GM19035 (cell line): ENCODE data around the gene MFSD11.
"Not testable (repeated sequence)": the region's sequence is repeated elsewhere in the genome, so short reads cannot be mapped to it uniquely, and the experiment has no call there.

Source experiments
- ATAC-seq: cut with Tn5 transposase; IDR thresholded peaks from one replicate; pipeline ENCODE4 v1.9.1; 2021; ENCODE audit not compliant: unreplicated experiment

The MFSD11 gene

DNA sequence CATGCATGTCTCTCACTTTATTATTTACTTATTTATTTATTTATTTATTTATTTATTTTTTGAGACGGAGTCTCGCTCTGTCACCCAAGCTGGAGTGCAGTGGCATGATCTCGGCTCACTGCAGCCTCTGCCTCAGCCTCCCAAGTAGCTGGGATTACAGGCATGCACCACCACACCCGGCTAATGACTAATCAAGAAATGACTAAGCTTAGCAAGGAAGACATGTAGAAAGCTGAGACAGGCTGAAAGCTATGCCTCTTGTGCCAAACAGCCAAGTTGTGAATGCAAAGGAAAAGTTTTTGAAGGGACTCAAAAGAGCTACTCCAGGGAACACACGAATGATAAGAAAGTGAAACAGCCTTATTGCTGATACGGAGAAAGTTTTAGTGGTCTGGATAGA, 7.9 kb downstream of the MFSD11 start:
- not testable (repeated sequence) for ATAC-seq

DNA sequence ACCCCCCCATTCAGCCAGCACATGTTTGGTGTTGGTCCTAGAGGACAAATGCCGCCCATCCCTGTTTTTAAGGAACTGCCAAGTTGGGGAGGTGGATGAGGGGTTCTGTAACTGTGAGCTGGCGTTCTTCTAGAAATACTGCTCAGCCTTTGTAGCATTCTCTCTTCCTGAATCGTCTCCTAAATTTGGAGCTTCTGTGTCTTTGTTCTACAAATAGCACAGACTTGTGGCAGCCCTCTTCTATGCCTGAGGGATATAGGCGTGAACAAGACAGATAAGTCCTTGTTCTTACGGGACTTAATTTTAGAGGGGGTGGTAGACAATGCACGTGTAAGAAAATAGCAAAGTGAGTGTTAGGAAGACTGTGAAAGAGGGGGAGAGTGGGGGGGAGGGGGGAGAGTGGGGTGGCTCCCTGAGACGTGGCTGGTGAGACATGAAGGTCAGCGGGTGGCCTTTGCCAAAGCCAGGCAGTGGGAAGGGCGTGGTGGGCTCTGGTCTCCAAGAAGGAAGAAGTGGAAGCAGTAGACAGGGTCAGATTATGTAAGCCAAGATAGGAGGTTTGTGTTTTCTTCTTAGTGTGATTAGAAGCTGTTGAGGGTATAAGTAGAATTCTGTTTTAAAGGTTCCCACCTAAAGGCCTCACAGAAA, 9.9 kb downstream of the MFSD11 start:
- ATAC-seq: no peak

DNA sequence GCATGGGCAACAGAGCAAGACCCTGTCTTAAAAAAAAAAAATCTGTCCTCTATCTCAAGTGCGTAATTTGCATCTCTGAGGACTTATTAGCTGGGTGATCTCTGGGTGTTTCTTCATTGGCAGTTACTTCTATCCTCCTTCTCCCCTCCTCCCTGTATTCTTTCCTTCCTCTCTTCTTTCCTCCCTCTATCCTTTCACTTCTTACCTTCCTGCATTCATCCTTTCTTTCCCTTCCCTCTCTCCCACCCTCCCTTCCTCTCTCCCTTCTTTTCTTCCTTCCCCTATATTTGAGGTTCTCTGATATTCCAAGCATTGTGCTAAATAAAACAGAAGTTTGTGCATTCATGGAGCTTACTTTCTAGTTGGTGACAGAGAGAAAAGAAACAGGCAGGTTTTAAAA, 10.7 kb downstream of the MFSD11 start:
- no peak for ATAC-seq

DNA sequence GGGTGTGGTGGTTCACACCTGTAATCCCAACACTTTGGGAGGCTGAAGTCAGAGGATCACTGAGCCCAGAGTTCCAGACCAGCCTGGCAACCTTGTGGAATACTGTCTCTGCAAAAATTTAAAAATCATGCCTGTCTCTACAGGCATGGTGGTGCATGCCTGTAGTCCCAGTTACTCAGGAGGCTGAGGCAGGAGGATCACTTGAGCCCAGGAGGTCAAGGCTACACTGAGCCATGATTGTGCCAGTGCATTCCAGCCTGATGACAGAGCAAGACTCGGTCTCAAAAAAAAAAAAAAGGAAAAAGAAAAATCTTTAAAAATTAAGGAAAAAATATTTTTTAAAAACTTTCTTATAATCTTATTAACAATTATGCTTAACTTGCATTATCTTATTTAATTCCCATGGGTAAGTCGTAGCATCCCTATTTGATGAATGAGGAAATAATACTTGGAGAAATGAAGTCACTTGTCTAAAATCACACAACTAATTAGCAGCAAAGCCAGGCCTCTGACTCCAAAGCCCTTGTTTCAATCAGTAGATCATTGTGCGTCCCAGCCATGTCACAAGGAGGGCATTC, 13.6 kb downstream of the MFSD11 start:
- ATAC-seq: no peak

DNA sequence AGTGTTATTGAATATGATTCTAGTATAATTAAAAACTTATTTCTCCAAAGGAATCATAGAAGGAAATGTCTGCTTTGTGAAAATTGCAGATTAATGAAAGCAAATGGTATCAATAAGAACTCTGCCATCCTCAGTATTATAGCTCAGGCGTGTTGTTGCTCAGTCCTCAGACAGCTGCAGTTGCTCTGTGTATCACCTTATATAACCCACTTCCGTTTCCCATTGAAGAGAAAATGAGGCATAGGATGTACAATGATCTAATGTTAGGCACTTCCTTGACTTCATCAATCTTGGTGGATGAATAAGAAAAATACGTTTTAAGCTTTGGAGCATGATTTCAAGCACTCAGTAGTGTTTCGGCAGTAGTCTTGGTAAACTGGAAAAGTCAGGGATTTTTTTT, 14.1 kb downstream of the MFSD11 start:
- no peak for ATAC-seq

DNA sequence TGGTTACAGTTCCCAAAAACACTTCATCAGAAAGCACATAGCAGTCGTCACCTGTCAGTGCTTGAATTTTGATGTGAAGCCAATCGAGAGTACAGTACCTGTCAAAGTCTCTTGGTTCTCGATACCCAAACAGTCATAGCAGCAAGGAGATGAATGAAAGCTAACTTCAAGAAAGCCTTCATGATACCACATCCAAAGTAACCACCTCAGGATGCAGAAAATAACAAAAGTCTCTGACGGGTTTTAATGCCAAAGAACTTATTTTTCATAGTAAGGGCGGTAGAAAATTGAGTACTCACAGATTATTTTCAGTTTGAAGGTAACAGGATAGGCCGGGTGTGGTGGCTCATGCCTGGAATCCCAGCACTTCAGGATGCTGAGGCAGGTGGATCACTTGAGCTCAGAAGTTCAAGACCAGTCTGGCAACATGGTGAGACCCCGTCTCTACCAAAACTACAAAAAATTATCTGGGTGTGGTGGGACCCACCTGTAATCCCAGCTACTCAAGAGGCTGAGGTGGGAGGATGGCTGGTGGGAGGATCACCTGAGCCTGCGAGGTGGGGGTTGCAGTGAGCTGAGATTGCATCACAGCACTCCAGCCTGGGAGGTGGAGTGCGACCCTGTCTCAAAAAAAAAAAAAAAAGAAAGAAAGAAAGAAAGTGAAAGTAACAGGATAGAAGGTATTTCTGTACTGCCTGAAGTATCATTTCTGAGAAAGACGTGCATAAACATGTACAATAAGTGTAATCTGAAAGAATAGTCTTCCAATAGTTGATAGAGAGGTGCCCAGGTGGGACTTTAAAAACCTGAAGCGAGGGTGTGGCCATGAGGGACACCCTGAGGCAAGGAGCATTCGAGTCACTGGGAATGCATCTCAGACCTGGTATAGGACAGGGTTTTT, 15.4 kb downstream of the MFSD11 start:
- no peak for ATAC-seq

DNA sequence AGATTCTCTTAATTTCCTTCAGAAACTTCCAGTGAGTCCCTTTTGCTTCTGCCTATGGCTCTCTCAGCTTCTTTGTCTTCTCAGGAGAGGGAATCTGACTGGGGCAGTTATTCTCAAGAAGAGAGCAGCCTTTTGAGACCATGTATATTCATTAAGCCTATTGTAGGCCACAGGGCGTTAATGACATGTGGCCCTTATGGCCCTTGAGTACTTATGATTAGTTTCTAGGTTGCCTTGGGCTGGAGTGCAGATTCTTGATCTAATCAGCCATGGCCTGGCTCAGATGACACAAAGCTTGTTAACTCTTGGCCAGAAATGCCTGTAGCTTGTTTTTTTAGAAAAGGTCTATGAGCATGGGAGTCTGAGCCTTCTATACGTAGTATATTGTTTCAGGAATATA, 17.4 kb downstream of the MFSD11 start:
- no peak for ATAC-seq

DNA sequence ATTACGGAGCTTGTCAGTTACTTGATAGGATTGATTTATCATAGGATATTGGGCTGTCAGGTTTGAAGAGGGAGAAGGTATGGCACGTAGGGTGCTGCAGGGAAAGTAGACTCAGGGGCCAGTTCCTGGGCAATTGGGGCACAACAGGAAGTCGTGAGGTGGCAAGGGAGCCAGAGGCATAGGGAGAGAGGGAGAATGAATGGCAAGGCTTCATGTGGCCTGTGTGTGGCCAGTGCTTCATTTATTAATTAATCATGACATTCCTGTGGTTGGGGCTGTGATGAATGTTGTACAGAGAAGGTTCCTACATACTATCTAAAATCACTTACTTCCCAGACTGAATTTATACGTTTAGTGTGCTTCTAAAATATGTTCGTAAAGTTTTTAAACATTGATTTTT, 19.3 kb downstream of the MFSD11 start:
- no peak for ATAC-seq

DNA sequence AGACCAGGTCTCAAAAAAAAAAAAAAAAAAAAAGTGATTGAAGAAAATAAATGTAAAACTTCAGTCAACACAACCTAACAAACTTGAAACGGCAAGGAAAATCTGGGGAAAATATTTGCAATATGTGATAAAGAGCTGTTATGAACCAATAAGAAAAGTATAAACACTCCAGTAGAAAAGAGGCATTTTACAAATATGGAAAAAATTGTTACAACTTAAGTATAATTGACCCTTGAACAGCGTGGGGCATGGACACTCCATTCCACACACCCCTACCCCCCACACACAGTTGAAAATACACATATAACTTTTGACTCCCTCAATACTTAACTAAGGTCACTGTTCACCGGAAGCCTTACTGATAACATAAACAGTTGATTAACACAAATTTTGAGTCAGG, 20.7 kb downstream of the MFSD11 start:
- ATAC-seq: no peak

DNA sequence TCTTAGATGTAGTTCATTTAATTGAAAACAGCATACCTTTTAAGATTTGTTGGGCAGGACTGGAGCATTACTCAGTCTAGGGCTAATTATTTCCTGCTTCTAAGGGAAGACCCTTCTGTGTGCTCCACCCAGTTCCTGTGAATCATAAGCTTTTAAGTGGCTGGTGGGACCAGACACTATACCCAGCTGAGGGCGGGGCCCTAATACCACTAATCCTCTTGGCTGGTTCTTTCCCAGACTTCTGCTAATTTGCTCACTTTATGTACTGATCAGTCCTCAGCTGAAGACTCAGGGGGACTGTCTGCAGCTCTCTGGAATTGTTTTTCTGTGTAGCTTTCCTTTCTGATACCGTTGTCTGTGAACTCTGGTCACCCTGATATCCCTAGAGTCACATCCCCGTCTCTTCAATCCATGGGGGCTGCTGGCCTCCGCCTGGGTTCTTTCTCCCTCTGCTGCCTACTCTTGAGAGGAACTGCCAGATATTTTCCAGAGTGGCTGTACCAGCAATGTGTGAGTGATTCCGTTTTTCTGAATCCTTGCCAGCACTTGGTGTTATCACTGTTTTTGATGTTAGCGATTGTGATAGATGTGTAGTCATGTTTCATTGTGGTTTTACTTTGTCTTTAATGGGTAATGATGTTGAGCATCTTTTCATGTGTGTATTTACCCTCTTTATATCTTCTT, 35.1 kb downstream of the MFSD11 start:
- no peak for ATAC-seq

DNA sequence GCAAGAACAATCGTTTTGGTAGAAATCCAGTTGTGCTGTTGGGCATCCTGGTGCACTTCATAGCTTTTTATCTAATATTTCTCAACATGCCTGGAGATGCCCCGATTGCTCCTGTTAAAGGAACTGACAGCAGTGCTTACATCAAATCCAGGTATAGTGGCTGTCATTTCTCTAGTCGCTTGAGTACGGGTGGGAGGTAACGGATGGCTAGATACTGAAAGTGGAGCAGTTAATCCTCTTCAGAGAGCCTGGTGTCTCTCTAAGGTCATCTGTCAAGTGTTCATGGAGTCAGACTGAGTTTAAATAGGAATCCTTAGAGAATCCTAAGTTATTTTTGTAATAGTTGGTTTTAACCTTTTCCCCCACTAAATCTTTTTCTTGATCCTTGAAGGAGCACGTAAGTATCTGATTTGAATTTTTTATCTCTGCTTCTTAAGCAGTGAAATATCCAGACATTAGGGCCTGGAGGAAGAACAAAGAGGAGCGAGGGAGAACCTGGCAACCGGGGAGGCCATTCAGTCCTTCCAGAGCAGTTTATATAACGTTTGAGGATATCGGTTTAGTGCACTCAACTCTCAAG, 37.2 kb downstream of the MFSD11 start:
- no peak for ATAC-seq

DNA sequence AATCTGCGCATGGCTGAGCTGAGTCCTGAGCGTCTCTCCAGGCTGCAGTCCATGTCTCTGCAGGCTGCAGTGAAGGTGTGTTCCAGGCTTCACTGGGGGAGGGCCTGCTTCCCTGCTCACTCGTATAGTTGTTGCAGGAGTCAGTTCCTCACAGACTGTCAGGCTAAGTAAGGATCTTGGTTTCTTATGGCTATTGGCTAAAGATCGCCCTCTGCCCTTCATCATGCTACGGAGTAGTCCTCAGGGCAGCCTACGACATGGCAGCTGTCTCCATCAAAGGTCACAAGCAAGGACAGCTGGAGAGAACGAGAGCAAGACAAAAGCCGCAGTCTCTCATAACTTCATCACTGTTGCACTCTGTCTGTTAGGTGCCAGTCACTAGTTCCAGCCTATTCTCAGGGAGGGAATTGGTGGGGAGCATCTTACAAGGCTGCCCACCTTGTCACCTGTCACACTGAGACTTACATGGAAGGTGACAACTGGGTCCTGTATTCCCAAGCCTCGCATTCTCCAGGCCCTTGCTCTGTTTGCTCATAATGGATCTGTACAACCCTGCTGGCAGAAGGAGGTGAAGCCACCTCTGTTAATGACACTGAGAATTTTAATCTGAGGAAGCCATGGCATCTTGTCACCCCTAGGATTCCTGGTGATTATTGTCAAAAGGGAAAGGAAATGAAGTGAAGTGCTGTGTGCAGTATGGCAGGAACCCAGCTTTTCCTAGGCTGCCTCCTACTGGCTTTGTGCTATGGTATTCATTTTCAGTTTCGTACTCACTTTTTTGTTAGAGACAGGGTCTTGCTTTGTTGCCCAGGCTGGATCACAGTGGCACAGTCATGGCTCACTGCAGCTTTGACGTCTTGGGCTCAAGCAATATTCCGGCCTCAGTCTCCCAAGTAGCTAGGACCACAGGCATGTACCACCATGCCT, 43.4 kb downstream of the MFSD11 start:
- ATAC-seq: no peak

DNA sequence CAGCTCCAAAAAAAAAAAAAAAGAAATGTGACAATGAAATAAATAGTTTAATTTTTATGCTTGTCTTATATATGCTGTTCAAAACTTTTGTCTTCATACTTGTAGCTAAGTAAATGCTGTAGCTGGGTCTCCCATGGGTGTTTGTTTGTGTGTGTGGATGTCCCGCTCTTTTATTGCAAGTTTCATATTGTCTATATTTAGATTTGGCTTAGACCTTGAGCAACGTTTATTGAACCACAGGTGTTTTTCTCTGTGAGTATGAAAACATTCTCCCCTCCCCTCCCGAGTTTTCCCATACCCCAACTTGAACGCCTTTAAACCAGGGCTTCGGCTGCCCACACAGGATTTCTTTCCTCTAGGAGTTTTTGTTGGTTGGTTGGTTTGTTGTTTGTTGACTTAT, 45.2 kb downstream of the MFSD11 start:
- ATAC-seq: no peak

DNA sequence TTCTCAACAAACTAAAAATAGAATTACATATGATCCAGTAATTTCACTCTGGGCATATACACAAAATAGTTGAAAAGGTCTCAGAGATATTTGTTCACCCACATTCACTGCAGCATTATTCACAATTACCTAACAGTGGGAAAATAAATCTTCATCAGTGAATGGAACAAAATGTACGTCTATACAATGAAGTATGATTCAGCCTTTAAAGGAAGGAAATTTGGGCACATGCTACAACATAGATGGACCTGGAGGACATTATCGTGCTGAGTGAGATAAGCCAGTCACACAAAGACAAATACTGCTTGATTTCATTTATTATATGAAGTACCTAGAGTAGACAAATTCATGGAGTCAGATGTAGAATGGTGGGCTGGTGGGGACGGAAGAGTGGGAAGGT, 47.0 kb downstream of the MFSD11 start:
- ATAC-seq: no peak

DNA sequence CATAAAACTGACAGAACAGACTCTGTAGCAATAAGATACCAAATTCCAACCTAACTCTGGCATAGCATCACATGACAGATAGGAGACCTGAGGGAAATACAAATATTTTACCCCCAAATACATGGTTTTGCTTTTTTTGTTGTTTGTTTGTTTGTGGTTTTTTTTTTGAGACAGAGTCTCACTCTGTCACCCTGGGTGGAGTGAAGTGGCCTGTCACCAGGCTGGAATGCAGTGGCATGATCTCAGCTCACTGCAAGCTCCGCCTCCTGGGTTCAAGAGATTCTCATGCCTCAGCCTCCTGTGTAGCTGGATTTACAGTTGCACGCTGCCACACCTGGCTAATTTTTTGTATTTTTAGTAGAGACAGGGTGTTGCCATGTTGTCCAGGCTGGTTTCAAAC, 49.9 kb downstream of the MFSD11 start:
- ATAC-seq: not testable (repeated sequence)

DNA sequence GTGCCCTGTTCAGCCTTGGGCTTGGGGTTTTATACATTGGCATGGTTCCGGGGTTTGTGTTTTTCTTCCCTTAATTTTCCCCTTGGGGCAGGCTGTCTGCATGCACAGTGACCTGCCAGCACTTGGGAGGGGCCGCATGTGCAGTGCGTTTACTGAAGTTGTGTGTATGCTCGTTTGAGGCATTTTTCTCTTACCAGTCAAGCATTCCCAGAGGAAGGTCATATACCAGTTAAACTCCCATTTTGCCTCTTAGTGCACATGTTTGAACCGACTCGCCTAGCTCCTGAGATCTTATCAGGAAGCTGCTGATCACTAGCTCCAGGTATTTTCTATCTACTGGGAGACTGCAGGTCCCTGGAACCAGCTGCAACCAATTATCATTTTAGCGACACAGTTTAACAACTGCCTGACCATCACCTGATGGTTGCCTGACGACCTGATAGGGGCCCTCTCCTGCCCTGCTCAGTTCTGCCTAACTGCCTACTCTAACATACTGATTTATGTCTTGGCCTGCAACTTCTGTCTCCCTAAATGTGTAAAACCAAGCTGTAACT, 51.4 kb downstream of the MFSD11 start:
- ATAC-seq: no peak

DNA sequence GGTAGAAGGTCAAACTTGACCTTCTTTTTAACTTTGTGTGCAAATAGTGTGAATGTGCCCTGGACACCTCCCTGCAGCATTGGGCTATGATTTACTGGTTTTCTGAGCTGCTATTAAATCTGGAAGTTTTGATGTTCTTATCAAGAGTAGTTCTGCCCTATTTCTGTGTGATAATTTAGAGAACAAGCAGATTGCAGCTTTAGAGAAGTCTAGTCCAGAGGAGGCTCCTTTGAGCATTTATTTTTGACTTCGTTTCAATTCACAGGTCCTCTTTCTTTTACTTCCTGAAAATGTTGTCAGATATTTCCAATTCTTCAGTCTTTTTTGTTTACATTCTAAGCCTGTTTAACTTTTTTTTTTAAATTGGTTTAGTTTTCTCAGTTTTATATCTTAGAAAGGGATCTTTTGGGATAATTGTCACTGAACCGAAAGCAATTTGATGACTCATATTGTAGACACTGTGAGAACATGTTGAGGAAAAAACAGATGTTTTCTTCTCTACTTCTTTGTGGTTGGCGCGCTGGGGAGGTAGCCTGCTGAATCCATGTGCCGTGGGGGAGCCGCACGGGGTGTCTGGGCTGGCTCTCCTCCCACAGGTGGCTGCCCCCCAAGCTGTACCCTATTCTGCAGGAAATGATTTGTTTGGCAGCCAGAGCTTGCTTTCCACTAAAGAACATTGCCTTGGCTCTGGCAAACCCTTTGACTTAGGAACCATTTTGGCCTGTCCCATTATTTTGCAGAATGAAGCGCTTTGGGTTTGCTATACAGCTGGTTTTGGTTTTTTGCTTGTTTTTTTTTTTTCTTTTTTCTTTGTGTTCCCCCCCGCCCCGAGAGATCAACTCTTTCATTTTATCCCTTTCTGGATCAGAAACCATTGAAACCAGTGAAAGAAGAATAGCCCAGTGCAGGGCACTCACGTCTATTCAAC, 53.4 kb downstream of the MFSD11 start:
- no peak for ATAC-seq

DNA sequence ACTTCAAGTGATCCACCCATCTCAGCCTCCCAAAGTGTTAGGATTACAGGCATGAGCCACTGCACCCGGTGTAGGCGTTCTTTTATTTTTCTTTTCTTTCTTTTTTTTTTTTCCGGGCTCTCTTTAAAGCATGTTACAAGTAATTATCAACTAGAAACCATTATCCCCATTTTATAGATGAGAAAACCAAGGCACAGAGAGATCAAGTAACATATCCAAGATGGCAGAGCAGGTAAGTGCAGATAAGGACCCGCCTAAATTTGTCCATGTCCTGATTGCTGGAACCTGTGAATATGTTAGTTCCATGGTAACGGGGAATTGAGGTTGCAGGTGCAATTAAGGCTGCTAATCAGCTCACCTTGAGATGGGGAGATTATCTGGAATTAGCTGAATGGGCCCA, 54.4 kb downstream of the MFSD11 start:
- ATAC-seq: no peak

DNA sequence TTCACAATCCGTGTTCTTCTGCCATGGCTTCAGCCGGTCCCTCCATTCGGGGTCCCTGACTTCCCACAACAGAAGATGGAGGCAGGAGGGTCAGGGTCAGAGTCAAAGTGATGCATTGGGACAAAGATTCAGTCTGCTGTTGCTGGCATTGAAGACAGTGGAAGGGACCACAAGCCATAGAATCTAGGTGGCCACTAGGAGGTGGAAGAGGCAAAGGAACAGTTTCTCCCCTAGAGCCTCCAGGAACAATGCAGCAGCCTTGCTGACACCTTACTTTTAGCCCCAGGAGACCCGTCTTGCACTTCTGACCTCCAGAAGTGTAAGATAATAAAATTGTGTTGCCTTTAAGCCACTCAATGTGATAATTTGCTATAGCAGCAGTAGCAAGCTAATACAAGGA, 55.9 kb downstream of the MFSD11 start:
- no peak for ATAC-seq
